Liver (tissue), 9 donors: ENCODE data around the gene ADH4. TPM values are rescaled to one million over a fixed set of nuclear protein-coding genes. Genes with fewer than 3 reads are reported as not detected.
"Not testable (repeated sequence)": the region's sequence is repeated elsewhere in the genome, so short reads cannot be mapped to it uniquely, and the experiment has no call there.

Experiments used
- DNase-seq: peaks from one replicate; pipeline ENCODE4 v3.0.0-alpha.2; 2017; ENCODE audit warnings: low spot score
- H3K27ac ChIP-seq, 2 donors: one replicate each; pipeline ENCODE4 v1.7.0; 2013; ENCODE audit warnings: inconsistent platforms in 2 of 2, low read length in 2 of 2, control low read depth in 1 of 2, low read depth in 1 of 2, mild to moderate bottlenecking in 1 of 2
- H3K27me3 ChIP-seq, 4 donors: one replicate each; pipeline versions ENCODE4 v1.6.1 to v1.7.0; 2013; ENCODE audit warnings: low read length in 3 of 4, inconsistent platforms in 1 of 4, mild to moderate bottlenecking in 1 of 4, moderate library complexity in 1 of 4; ENCODE audit not compliant: control insufficient read depth in 4 of 4, insufficient read depth in 4 of 4
- H3K36me3 ChIP-seq, 4 donors: one replicate each; pipeline versions ENCODE4 v1.6.1 to v1.7.0; 2013; ENCODE audit warnings: low read length in 3 of 4, mild to moderate bottlenecking in 3 of 4, low read depth in 1 of 4, moderate library complexity in 1 of 4; ENCODE audit not compliant: control insufficient read depth in 4 of 4, insufficient read depth in 3 of 4
- H3K4me1 ChIP-seq, 4 donors: one replicate each; pipeline versions ENCODE4 v1.6.1 to v1.7.0; 2013; ENCODE audit warnings: low read length in 3 of 4, mild to moderate bottlenecking in 3 of 4, moderate library complexity in 1 of 4; ENCODE audit not compliant: control insufficient read depth in 4 of 4, insufficient read depth in 4 of 4
- H3K4me3 ChIP-seq, 3 donors: one replicate each; pipeline versions ENCODE4 v1.6.1 to v1.7.0; 2013; ENCODE audit warnings: low read length in 3 of 3, control low read depth in 1 of 3, low read depth in 1 of 3, mild to moderate bottlenecking in 1 of 3
- H3K9ac ChIP-seq, 2 donors: one replicate each; pipeline ENCODE4 v1.7.0; 2013; ENCODE audit warnings: low read length in 2 of 2, mild to moderate bottlenecking in 2 of 2, moderate library complexity in 2 of 2, control low read depth in 1 of 2, low read depth in 1 of 2
- H3K9me3 ChIP-seq, 4 donors: one replicate each; pipeline versions ENCODE4 v1.6.1 to v1.7.0; 2013; ENCODE audit warnings: low read length in 3 of 4; ENCODE audit not compliant: control insufficient read depth in 4 of 4
- EGR1 ChIP-seq, 2 donors: IDR thresholded peaks; 2 replicates each; pipeline ENCODE4 v1.6.1; 2016 to 2018; ENCODE audit warnings: antibody characterized with exemption in 2 of 2, low read depth in 2 of 2
- FOXA1 ChIP-seq: IDR thresholded peaks from 2 replicates; pipeline ENCODE4 v1.6.1; 2016; ENCODE audit warnings: antibody characterized with exemption
- FOXA2 ChIP-seq: IDR thresholded peaks from 2 replicates; pipeline ENCODE4 v1.6.1; 2016; ENCODE audit warnings: antibody characterized with exemption
- GABPA ChIP-seq, 2 donors: IDR thresholded peaks in 1 of 2; conservative IDR thresholded peaks in 1 of 2; 2 replicates each; pipeline ENCODE4 v1.6.1; 2016; ENCODE audit warnings: antibody characterized with exemption in 2 of 2, mild to moderate bottlenecking in 1 of 2, moderate library complexity in 1 of 2
- HNF4A ChIP-seq, 2 donors: conservative IDR thresholded peaks; 2 replicates each; pipeline ENCODE4 v1.6.1; 2016; ENCODE audit warnings: antibody characterized with exemption in 2 of 2, mild to moderate bottlenecking in 2 of 2
- HNF4G ChIP-seq: IDR thresholded peaks from 2 replicates; pipeline ENCODE4 v1.6.1; 2016; ENCODE audit warnings: antibody characterized with exemption
- MAX ChIP-seq: IDR thresholded peaks from 2 replicates; pipeline ENCODE4 v1.6.1; 2016; ENCODE audit warnings: antibody characterized with exemption
- NR2F2 ChIP-seq: IDR thresholded peaks from 2 replicates; pipeline ENCODE4 v1.6.1; 2016; ENCODE audit warnings: antibody characterized with exemption
- RAD21 ChIP-seq, 2 donors: IDR thresholded peaks; 2 replicates each; pipeline ENCODE4 v1.6.1; 2016; ENCODE audit warnings: antibody characterized with exemption in 2 of 2, mild to moderate bottlenecking in 2 of 2
- RXRA ChIP-seq, 2 donors: IDR thresholded peaks; 2 replicates each; pipeline ENCODE4 v1.6.1; 2017 to 2018; ENCODE audit warnings: antibody characterized with exemption in 2 of 2, mild to moderate bottlenecking in 1 of 2
- SP1 ChIP-seq: IDR thresholded peaks from 2 replicates; pipeline ENCODE4 v1.6.1; 2018; ENCODE audit warnings: antibody characterized with exemption, mild to moderate bottlenecking
- WGBS: extraction: QIAGEN DNeasy Blood & Tissue Kit; methylation state at CpG from one replicate; pipeline ENCODE4 v1.1.7; 2013; 5-methylcytosine and 5-hydroxymethylcytosine counted together
- polyA plus RNA-seq, 2 donors: library from polyadenylated mRNA; stranded (reverse) in 1 of 2; unstranded in 1 of 2; fragments of 200-250 nt in 1 of 2; fragments of >200 nt in 1 of 2; fragmentation: Nextera tagmentation in 1 of 2; extraction: Ambion mirVana in 1 of 2; gene quantifications; one replicate each; pipeline versions ENCODE4 v1.2.1 to v1.2.3, GENCODE V29; 2013 to 2015
- total RNA-seq, 2 donors: library from RNA; depleted of rRNA; stranded (reverse); fragments of >200 nt; gene quantifications; one replicate each; pipeline ENCODE4 v1.2.3, GENCODE V29; 2014
- TF ChIP-seq, protein P1 (sequence below): IDR thresholded peaks from 2 replicates; pipeline ENCODE4 v1.6.1; 2016; ENCODE audit warnings: antibody characterized with exemption
- TF ChIP-seq, protein P2 (sequence below): fragments of 150-350 bp; IDR thresholded peaks from 2 replicates; pipeline ENCODE4 v1.5.1; 2017; ENCODE audit warnings: improper control_type of control experiment, low read depth, low read length; ENCODE audit not compliant: missing input control
- TF ChIP-seq, protein P3 (sequence below): IDR thresholded peaks from 2 replicates; pipeline ENCODE4 v1.6.1; 2016; ENCODE audit warnings: antibody characterized with exemption
- TF ChIP-seq, protein P4 (sequence below): IDR thresholded peaks from 2 replicates; pipeline ENCODE4 v1.6.1; 2016; ENCODE audit warnings: antibody characterized with exemption, mild to moderate bottlenecking
- donor health status: healthy.
- donor health status: healthy.
- donor health status: healthy.
- donor health status: healthy.
- donor health status: healthy.

The ADH4 gene
- total and polyA plus RNA-seq, 4 donors = 31.1 to 363 (median 146) TPM

GRCh38 chr4:99100876-99101275, 43.2 kb downstream of the ADH4 start:
- no peaks in the 10 kb centered on the region for H3K4me1 ChIP-seq
- DNase-seq = no peak
- no peak overlapping the region for H3K27ac ChIP-seq
- H3K9me3 ChIP-seq = no peaks in the 10 kb centered on the region
- peaks cover 0 to 2% (median 0%) of the 10 kb centered on the region in 4 donors for H3K36me3 ChIP-seq
- H3K9ac ChIP-seq = no peak overlapping the region
- H3K4me3 ChIP-seq = no peak overlapping the region
- 97% methylated on average over 1 of the region's 1 CpG for WGBS
- no peaks in the 10 kb centered on the region for H3K27me3 ChIP-seq
- TF ChIP-seq, protein P1, sequence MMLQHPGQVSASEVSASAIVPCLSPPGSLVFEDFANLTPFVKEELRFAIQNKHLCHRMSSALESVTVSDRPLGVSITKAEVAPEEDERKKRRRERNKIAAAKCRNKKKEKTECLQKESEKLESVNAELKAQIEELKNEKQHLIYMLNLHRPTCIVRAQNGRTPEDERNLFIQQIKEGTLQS = no peak
- no peak for TF ChIP-seq RXRA (IDR thresholded peaks at IDR 0.05)
- no peak for TF ChIP-seq RAD21 (IDR thresholded peaks at IDR 0.05)
- no peak for TF ChIP-seq FOXA2
- TF ChIP-seq EGR1 (IDR thresholded peaks at IDR 0.05; ENCODE audit: low read depth in 2 of 2) = no peak
- no peak for TF ChIP-seq GABPA (IDR thresholded peaks at IDR 0.05 in 1 of 2, conservative IDR thresholded peaks at IDR 0.05 in 1 of 2)
- no peak for TF ChIP-seq NR2F2
- TF ChIP-seq FOXA1 = no peak
- no peak for TF ChIP-seq HNF4A (conservative IDR thresholded peaks at IDR 0.05)
- TF ChIP-seq, protein P2, sequence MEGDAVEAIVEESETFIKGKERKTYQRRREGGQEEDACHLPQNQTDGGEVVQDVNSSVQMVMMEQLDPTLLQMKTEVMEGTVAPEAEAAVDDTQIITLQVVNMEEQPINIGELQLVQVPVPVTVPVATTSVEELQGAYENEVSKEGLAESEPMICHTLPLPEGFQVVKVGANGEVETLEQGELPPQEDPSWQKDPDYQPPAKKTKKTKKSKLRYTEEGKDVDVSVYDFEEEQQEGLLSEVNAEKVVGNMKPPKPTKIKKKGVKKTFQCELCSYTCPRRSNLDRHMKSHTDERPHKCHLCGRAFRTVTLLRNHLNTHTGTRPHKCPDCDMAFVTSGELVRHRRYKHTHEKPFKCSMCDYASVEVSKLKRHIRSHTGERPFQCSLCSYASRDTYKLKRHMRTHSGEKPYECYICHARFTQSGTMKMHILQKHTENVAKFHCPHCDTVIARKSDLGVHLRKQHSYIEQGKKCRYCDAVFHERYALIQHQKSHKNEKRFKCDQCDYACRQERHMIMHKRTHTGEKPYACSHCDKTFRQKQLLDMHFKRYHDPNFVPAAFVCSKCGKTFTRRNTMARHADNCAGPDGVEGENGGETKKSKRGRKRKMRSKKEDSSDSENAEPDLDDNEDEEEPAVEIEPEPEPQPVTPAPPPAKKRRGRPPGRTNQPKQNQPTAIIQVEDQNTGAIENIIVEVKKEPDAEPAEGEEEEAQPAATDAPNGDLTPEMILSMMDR = no peak
- TF ChIP-seq HNF4G = no peak
- no peak for TF ChIP-seq SP1
- TF ChIP-seq, protein P3, sequence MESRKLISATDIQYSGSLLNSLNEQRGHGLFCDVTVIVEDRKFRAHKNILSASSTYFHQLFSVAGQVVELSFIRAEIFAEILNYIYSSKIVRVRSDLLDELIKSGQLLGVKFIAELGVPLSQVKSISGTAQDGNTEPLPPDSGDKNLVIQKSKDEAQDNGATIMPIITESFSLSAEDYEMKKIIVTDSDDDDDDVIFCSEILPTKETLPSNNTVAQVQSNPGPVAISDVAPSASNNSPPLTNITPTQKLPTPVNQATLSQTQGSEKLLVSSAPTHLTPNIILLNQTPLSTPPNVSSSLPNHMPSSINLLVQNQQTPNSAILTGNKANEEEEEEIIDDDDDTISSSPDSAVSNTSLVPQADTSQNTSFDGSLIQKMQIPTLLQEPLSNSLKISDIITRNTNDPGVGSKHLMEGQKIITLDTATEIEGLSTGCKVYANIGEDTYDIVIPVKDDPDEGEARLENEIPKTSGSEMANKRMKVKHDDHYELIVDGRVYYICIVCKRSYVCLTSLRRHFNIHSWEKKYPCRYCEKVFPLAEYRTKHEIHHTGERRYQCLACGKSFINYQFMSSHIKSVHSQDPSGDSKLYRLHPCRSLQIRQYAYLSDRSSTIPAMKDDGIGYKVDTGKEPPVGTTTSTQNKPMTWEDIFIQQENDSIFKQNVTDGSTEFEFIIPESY = no peak
- no peak for TF ChIP-seq MAX
- TF ChIP-seq, protein P4, sequence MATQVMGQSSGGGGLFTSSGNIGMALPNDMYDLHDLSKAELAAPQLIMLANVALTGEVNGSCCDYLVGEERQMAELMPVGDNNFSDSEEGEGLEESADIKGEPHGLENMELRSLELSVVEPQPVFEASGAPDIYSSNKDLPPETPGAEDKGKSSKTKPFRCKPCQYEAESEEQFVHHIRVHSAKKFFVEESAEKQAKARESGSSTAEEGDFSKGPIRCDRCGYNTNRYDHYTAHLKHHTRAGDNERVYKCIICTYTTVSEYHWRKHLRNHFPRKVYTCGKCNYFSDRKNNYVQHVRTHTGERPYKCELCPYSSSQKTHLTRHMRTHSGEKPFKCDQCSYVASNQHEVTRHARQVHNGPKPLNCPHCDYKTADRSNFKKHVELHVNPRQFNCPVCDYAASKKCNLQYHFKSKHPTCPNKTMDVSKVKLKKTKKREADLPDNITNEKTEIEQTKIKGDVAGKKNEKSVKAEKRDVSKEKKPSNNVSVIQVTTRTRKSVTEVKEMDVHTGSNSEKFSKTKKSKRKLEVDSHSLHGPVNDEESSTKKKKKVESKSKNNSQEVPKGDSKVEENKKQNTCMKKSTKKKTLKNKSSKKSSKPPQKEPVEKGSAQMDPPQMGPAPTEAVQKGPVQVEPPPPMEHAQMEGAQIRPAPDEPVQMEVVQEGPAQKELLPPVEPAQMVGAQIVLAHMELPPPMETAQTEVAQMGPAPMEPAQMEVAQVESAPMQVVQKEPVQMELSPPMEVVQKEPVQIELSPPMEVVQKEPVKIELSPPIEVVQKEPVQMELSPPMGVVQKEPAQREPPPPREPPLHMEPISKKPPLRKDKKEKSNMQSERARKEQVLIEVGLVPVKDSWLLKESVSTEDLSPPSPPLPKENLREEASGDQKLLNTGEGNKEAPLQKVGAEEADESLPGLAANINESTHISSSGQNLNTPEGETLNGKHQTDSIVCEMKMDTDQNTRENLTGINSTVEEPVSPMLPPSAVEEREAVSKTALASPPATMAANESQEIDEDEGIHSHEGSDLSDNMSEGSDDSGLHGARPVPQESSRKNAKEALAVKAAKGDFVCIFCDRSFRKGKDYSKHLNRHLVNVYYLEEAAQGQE = no peak

DNA sequence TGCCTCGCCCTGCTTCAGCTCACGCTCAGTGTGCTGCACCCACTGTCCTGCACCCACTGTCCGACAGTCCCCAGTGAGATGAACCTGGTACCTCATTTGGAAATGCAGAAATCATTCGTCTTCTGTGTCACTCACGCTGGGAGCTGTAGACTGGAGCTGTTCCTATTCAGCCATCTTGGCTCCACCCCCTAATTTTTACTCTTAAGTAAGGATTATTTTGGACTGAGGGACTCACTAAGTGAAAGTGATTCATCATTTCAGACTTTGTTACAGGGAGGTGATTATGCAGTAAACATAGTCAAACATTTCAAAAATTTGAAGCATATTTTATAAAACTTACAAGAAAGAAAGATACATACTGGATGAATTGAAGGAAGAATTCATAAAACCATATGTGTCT, 44.3 kb downstream of the ADH4 start:
- DNase-seq, H3K9ac ChIP-seq, H3K27ac ChIP-seq, H3K36me3 ChIP-seq, H3K9me3 ChIP-seq, H3K4me3 ChIP-seq, H3K4me1 ChIP-seq, H3K27me3 ChIP-seq: not testable (repeated sequence)
- 89% methylated on average over 5 of the region's 5 CpGs for WGBS
